Activated naive CD4-positive, alpha-beta T cell treated with anti-CD3 and anti-CD28 coated beads, Interleukin-2, amount 50 U/mL, for 24 hours (primary cell): ENCODE data around the gene IL25.

Experiments used
- H3K27ac Mint-ChIP-seq: one replicate; pipeline ENCODE4 v1.8.0; 2021; ENCODE audit warnings: mild to moderate bottlenecking, mixed read lengths
- H3K27me3 Mint-ChIP-seq: one replicate; pipeline ENCODE4 v1.8.0; 2021; ENCODE audit warnings: mixed read lengths
- H3K36me3 Mint-ChIP-seq: one replicate; pipeline ENCODE4 v1.8.0; 2021; ENCODE audit warnings: mixed read lengths
- H3K4me1 Mint-ChIP-seq: one replicate; pipeline ENCODE4 v1.8.0; 2021; ENCODE audit warnings: mixed read lengths
- H3K4me3 Mint-ChIP-seq: one replicate; pipeline ENCODE4 v1.8.0; 2021; ENCODE audit warnings: mild to moderate bottlenecking, mixed read lengths
- H3K9me3 Mint-ChIP-seq: one replicate; pipeline ENCODE4 v1.8.0; 2021; ENCODE audit warnings: mixed read lengths

IL25 gene

GRCh38 chr14:23361320-23361719 is 11.3 kb upstream of the IL25 start:
- Mint-ChIP-seq H3K9me3 (no peaks in the 10 kb centered on the region), H3K4me3 (no peak overlapping the region), H3K4me1 (no peaks in the 10 kb centered on the region), H3K27me3 (peaks cover 7% of the 10 kb centered on the region), H3K27ac (no peak overlapping the region), H3K36me3 (no peaks in the 10 kb centered on the region)

- Mint-ChIP-seq H3K4me3 (no peak overlapping the region), H3K4me1 (no peaks in the 10 kb centered on the region), H3K9me3 (no peaks in the 10 kb centered on the region), H3K36me3 (no peaks in the 10 kb centered on the region), H3K27ac (no peak overlapping the region), H3K27me3 (peaks cover 10% of the 10 kb centered on the region)
These were observed 10.8 kb upstream of the IL25 start for GRCh38 chr14:23361763-23362162.

GRCh38 chr14:23362200-23362599 is 10.4 kb upstream of the IL25 start:
- H3K4me3 Mint-ChIP-seq = no peak overlapping the region
- H3K27ac Mint-ChIP-seq = no peak overlapping the region
- H3K36me3 Mint-ChIP-seq = no peaks in the 10 kb centered on the region
- H3K9me3 Mint-ChIP-seq = no peaks in the 10 kb centered on the region
- H3K27me3 Mint-ChIP-seq = peaks cover 15% of the 10 kb centered on the region
- no peaks in the 10 kb centered on the region for H3K4me1 Mint-ChIP-seq

GRCh38 chr14:23364164-23365035 is 8.2 kb upstream of the IL25 start:
- peaks cover 18% of the 10 kb centered on the region for H3K27me3 Mint-ChIP-seq
- H3K27ac Mint-ChIP-seq = no peak overlapping the region
- H3K36me3 Mint-ChIP-seq = no peaks in the 10 kb centered on the region
- no peaks in the 10 kb centered on the region for H3K9me3 Mint-ChIP-seq
- H3K4me3 Mint-ChIP-seq = no peak overlapping the region
- no peaks in the 10 kb centered on the region for H3K4me1 Mint-ChIP-seq

GRCh38 chr14:23365036-23365731 is 7.4 kb upstream of the IL25 start, which contains the start of gene EFS:
EFS (minus strand) TSS chr14:23365172; CDS start chr14:23365025, 147 bp downstream.
- H3K4me1 Mint-ChIP-seq = no peaks in the 10 kb centered on the region
- no peaks in the 10 kb centered on the region for H3K36me3 Mint-ChIP-seq
- H3K4me3 Mint-ChIP-seq = no peak within 1 kb of the TSS
- peaks cover 18% of the 10 kb centered on the region for H3K27me3 Mint-ChIP-seq
- H3K9me3 Mint-ChIP-seq = no peaks in the 10 kb centered on the region
- H3K27ac Mint-ChIP-seq = no peak within 1 kb of the TSS

- Mint-ChIP-seq H3K27ac (no peak overlapping the region), H3K27me3 (peaks cover 18% of the 10 kb centered on the region), H3K9me3 (no peaks in the 10 kb centered on the region), H3K4me1 (no peaks in the 10 kb centered on the region), H3K36me3 (no peaks in the 10 kb centered on the region), H3K4me3 (no peak overlapping the region)
These were observed 6.7 kb upstream of the IL25 start for GRCh38 chr14:23365732-23366425.

GRCh38 chr14:23366426-23366921 is 6.1 kb upstream of the IL25 start:
- no peaks in the 10 kb centered on the region for H3K4me1 Mint-ChIP-seq
- H3K27me3 Mint-ChIP-seq = peaks cover 18% of the 10 kb centered on the region
- no peaks in the 10 kb centered on the region for H3K36me3 Mint-ChIP-seq
- H3K9me3 Mint-ChIP-seq = no peaks in the 10 kb centered on the region
- no peak overlapping the region for H3K27ac Mint-ChIP-seq
- no peak overlapping the region for H3K4me3 Mint-ChIP-seq

- no peaks in the 10 kb centered on the region for H3K4me1 Mint-ChIP-seq
- H3K9me3 Mint-ChIP-seq = no peaks in the 10 kb centered on the region
- peaks cover 12% of the 10 kb centered on the region for H3K27me3 Mint-ChIP-seq
- H3K4me3 Mint-ChIP-seq = no peak overlapping the region
- H3K27ac Mint-ChIP-seq = no peak overlapping the region
- H3K36me3 Mint-ChIP-seq = no peaks in the 10 kb centered on the region
These were observed 2.4 kb upstream of the IL25 start for GRCh38 chr14:23370221-23370620.

- no peak overlapping the region for H3K4me3 Mint-ChIP-seq
- H3K27ac Mint-ChIP-seq = no peak overlapping the region
- H3K4me1 Mint-ChIP-seq = no peaks in the 10 kb centered on the region
- H3K36me3 Mint-ChIP-seq = no peaks in the 10 kb centered on the region
- H3K9me3 Mint-ChIP-seq = no peaks in the 10 kb centered on the region
- H3K27me3 Mint-ChIP-seq = peaks cover 7% of the 10 kb centered on the region
These were observed 744 bp upstream of the IL25 start for GRCh38 chr14:23371865-23372264.

GRCh38 chr14:23373041-23373440 is 432 bp downstream of the IL25 start:
- H3K36me3 Mint-ChIP-seq = no peaks in the 10 kb centered on the region
- H3K4me1 Mint-ChIP-seq = no peaks in the 10 kb centered on the region
- peaks cover 2% of the 10 kb centered on the region for H3K27me3 Mint-ChIP-seq
- H3K4me3 Mint-ChIP-seq = no peak overlapping the region
- no peaks in the 10 kb centered on the region for H3K9me3 Mint-ChIP-seq
- H3K27ac Mint-ChIP-seq = no peak overlapping the region

GRCh38 chr14:23375527-23376251 is 3.1 kb downstream of the IL25 start:
- Mint-ChIP-seq H3K27me3 (peaks cover under 1% of the 10 kb centered on the region), H3K4me1 (no peaks in the 10 kb centered on the region), H3K9me3 (no peaks in the 10 kb centered on the region), H3K4me3 (no peak overlapping the region), H3K27ac (no peak overlapping the region), H3K36me3 (no peaks in the 10 kb centered on the region)

- Mint-ChIP-seq H3K4me1 (no peaks in the 10 kb centered on the region), H3K27me3 (peaks cover 2% of the 10 kb centered on the region), H3K36me3 (no peaks in the 10 kb centered on the region), H3K4me3 (no peak within 1 kb of the TSS), H3K27ac (no peak within 1 kb of the TSS), H3K9me3 (no peaks in the 10 kb centered on the region)
These were observed 4.0 kb downstream of the IL25 start, which contains the start of gene CMTM5 for GRCh38 chr14:23376482-23377197. CMTM5 (plus strand) TSS chr14:23377046; CDS start chr14:23377252, 206 bp downstream.

GRCh38 chr14:23377198-23377550 is 4.6 kb downstream of the IL25 start:
- Mint-ChIP-seq H3K27me3 (peaks cover 4% of the 10 kb centered on the region), H3K9me3 (no peaks in the 10 kb centered on the region), H3K36me3 (no peaks in the 10 kb centered on the region), H3K4me1 (no peaks in the 10 kb centered on the region), H3K4me3 (no peak overlapping the region), H3K27ac (no peak overlapping the region)

GRCh38 chr14:23377573-23378563 is 5.3 kb downstream of the IL25 start:
- Mint-ChIP-seq H3K4me1 (no peaks in the 10 kb centered on the region), H3K27ac (no peak overlapping the region), H3K27me3 (peaks cover 4% of the 10 kb centered on the region), H3K4me3 (no peak overlapping the region), H3K9me3 (no peaks in the 10 kb centered on the region), H3K36me3 (no peaks in the 10 kb centered on the region)
